DMS 273 (cell line): ENCODE results near the gene DNAH7.
"Not testable (repeated sequence)": the region's sequence is repeated elsewhere in the genome, so short reads cannot be mapped to it uniquely, and the experiment has no call there.

ENCODE experiments used
- DNase-seq: peaks from one replicate; lab custom pipeline; 2025; ENCODE audit not compliant: unreplicated experiment; lab: John Stamatoyannopoulos, UW

DNAH7 gene

DNA sequence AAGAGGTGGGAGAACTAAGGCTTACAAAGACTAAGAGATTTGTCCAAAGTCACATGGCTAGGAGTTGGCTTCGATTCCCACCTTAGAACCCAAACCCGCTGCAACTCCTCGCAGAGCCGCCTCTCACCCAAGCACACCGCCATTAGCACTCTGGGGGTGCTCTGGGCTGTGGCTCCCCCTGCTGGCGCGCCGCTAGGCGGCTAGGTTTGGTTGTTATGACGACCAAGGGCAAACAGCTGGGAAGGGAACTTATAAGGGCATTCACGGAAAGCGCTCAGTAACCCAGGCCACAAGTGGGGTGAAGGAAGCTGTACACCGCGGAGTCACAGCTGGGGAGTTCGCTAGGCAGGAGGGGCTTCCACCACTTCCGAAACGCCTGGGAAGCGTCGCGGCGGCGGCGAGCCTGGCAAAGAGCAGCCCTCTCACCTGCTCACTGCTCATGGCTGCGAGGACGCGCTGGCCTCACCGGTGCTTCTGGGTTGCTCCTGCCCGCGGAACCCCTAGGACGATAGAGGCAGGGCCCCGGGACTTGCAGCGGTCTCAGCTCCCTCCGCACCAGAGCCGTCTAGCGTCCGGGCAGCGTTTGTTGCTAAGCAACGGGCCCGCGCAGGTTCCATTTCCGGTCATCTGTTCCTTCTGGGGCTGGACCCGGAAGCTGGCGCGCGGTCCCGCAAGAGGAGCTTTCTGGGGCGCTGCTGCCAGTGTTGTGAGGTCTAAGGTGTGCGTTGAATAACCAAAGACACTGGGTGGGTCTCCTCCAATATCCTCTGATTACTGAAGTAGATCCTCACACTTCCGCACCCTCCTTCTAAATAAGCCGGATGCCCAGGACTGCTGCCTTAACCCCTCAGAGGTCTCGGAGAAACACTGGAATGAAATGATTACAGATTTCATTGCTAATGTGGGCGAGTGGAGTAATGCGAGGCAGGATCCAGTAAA, at the start of gene DNAH7:
Gene DNAH7 (minus strand): TSS at position 567 of the 939 bp plus-strand sequence. CDS start 126 bp downstream, at position 441.
- DNase-seq, result peak; percentile 93

DNA sequence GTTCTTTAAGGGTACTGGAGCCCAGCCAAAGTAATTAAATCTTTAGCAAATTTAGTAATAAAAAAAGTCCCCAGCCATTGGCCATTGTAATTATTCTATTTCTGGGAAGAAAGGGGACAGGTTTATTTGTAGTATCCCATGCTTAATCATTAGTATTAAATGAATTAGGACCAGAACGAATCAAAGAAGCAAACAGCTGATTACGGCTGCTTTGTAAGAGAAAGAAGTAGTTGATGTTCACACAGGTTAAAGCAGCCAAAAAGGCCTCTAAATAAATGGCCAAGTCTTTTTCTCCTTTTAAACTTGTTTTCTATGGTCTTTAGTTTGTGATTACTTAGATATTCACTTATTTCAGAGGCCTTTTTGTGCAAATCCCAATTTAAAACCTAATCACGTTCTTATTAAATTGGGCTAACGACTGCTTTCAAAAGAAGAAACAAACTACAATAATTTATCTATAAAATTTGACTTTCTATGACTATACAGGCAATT, 48.6 kb upstream of the DNAH7 start:
- no peak for DNase-seq

DNA sequence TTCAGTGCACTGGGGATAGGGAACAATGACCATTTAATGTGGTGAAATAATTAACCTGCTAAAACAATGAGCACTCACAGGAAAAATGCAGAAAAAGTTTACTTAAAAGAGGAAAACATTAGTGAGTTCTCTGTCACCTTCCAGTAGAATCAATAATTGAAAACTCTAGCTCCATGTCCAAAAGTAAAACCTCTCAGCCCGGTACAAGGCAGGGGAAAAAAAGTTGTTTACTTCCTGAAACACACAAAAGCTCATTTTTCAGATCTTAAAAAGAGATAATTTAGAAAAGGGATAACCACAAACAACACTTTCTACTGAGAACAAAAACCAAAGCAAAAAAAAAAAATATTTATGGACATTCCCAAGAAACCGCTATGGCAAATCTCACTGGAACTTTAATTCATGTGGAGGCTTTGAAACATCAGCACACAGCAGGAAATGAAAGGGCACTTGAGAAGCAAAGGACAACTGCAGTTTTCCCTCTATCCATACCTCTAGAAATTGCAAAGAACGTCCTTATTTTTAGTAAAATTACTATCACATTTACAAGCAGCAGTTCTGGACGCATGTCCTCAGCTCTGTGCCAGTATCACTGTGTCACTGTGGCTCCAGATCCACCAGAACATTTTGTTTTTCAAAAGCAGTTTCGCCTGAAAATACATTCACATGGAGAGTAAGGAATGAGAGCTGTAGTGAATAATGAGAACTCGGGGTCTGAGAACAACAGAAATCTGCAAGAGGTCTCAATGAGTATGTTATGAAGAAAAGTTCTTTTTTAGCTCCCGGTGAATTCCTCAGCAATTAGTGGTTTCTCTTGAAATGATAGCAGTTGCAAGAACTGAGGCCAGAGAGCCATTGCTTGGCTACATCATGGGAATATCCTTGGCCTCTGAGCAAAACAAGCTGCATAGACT, 44.7 kb upstream of the DNAH7 start:
- no peak for DNase-seq

DNA sequence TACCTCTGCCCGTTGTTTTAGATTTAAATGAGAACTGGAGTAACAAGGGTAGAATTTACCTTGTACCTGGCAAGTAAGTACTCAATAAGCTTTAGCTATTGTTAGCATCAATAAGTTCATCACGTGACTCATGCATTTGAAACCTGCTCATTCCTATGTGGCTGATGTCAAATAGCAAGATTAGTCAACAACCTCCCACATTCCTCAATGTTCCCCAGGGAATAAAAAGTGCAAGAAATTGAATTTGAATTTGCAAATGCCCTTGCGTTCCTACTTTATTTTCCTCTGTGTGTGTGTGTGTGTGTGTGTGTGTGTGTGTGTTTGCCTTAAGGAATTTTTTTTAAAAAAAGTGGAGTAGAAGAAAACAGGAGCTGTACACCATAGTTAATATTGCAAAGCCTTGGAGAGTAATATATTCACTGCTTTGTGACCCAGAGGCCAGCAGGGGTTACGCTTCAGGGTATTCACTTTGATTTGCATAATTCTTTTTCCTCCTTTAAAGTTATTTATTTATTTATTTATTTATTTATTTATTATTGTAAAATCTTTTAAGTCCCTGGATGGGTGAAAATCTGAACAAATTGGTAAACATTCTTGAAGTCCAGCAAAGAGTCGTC, 43.9 kb upstream of the DNAH7 start:
- no peak for DNase-seq

DNA sequence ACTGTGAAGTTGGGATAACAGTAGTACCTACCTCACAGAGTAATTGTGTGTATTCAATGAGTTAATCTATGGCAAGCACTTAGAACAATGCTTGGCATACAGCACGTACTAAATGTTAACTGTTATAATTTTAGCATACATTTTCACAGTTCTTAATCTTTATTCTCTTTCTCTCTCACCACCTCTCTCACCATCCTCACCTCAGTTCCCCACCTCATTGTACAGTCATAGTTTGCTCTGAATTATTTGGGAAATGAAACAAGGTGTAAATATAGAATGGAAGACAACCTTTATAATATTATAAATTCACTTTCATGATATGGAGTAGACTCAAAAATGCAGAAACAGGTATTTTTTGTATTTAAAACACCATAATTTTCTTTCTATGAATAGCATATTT, 40.0 kb upstream of the DNAH7 start:
- DNase-seq, result no peak

DNA sequence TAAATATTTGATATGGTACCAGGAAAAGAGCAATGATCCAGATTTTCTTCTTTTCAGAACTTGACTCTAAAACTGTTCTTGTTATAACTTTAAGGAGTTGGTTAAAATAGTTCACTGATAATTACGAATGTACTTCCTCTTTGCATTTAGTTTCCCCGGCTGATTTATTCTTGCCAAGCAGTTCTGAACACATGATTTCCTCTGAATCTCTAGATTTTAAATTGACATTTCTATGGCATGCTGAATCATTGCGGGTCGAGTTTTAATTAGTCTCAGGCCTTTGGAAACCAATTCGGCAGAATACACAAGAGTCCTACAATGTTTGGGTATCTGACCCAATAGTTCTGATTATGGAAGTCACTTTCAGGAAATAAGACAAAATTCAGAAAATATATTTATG, 37.3 kb upstream of the DNAH7 start:
- DNase-seq, result no peak

DNA sequence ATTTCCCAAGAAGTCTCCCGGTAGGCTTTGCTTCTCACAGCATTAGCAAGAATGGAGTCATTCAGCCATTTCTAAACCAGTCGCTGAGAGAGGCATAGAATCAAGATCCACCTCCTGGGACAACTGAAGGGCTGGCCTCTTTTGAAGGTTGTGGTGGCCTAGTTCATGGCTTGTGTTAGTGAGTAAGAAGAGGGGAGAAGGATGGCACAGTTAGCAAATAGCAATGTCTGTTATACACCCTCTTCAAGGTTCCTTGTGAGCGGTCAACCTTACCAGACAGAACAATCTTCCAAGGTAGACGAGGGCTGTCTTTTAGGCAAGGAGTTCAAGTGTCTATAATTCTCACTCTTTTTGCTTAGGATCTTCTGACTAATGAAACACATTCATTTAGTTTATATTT, 35.4 kb upstream of the DNAH7 start:
- no peak for DNase-seq

DNA sequence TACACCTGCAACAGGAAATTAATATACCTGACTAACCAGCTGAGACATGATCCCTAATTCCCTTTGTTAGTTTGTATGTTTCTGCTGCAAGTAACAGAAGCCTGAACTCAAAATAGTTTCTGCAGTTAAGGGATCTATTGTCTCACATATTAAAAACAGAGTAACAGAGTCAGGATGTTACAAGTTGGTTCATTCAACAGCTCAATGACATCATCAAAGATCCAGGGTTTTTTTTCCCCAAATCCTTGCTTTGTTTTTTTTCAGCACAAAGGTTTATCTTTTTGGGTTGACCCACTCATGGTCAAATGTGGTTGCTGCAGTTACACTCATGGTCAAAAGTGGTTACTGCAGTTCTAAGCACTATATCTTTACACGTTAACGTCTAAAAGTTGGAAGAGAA, 35.0 kb upstream of the DNAH7 start:
- DNase-seq, result no peak

DNA sequence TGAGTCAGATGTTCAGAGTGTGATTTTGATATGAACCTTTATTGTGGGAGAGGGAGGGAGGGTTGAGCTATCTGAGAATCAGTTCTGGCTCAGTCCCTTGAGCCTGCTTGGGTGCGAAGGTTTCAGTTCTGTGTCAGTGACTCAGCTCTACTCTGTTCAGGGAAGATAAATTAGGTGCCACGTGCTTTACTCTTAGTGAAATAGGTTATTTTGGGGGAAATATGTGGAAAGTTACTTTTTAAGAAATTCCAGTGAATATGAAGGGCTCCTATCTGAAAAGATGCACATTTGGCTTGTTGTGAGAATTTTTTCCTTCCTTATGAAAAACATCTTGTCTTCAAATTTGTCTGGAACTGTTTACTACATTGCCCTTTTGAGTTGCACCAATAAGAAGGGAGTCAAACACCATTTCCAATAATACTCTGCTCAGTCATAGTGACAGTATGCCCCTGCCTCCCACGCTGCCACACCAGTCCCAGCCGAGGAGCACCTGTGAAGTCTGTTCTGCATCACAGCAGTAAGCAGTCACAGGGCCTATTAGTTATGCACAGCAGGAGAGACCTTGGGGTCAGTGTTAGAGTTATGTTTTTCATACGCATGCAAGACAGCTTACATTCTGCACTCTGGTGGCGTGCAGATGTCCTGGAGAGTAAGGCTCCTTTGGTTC, 32.8 kb upstream of the DNAH7 start:
- DNase-seq, result no peak

DNA sequence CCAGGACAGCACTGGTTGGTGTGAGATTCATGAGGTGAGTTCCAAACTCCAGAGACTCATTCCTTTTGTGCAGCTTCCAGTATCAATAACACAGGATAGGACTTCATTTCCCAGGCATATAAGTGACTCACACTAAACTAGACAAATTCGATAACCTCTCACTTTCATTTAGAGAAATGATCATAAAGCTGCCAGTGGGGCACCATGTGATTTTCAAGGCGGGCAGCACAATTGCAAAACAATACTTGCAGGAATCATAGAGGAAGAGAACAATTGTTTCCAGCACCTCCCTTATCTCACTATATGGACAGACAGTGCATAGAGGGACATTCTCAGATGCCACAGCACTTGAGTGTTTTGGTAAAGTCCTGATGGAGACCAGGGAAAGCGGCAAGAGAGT, 31.3 kb upstream of the DNAH7 start:
- DNase-seq, result no peak

DNA sequence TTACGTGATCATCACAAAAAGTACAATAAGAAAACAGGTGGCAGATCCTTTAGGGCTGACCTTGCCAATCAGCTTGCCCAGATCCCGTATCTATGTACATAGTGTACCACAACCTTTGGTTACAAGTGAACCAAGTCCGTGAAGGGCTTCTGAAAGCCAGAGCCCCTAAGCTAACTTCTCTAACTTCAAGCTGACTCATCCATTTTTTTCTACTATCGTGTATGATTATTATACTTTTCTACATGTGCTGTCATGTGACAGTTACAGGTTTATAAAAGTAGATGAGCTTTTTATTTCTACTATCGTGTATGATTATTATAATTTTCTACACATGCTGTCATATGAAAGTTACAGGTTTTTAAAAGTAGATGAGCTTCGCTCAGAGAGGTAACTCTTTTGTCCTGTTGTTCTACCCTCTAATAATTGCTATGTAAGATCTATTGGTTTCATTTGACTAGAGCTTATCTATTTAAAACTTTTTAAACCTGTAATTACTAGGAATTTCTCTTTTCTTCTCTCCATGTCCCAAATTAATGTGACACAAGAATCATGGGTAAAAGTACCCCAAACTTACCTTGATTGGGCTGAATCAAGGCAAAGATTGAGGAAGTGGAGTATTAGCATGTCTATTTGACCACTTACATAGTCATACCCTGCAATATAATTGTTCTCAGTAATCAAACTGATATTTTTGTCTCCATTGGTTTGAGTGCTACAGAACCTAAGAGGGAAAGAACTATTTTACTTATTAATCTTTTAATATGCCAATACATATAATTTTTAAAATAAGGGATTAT, 29.4 kb upstream of the DNAH7 start:
- DNase-seq, result no peak

DNA sequence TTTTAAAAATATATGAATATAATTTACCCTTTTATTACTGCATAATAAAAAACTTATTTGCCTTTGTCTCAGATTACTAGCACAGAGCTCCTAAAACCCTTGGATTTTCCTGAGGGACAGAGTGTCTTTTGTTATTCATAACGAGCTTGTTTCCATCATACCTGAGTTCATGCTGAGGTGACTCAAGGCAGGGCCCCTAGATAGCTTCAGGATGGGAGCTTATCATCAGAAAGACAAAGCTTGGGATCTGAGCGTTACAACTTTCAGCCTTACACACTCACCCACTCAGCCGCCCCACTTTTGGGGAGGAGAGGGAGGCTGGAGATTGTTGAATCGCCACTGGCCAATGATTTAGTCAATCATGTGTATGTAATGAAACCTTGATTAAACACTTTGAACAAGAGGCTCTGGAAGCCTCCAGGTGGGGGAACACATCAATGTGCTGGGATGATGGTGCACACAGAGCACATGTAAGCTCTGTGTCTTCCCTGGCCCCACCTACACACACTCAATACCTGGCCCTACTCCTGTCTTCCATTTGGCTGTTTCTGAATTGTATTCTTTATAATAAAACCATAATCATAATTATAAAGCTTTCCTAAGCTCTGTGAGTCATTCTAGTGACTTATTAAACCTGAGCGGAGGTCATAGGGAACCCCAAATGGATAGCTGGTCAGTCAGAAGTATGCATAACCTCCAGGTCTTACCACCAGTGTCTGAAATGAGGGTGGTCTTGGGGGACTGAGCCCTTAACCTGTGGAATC, 28.5 kb upstream of the DNAH7 start:
- no peak for DNase-seq

DNA sequence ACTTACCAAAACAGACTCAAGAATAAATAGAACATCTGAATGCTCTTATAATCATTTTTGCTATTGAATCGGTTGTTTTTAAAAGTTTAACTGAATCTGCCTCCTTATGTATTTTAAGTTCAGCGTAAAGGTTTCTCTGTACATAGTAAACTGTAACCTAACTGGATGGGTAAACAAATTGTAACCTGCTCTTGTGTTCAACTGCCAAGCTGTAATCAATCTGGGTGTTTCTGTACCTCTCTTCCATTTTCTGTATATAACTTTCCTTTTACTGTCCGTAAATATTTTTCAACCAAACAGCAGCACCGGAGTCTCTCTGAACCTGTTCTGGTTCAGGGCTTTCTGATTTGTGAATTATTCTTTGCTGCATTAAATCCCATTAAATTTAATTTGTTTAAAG, 27.6 kb upstream of the DNAH7 start:
- no peak for DNase-seq

DNA sequence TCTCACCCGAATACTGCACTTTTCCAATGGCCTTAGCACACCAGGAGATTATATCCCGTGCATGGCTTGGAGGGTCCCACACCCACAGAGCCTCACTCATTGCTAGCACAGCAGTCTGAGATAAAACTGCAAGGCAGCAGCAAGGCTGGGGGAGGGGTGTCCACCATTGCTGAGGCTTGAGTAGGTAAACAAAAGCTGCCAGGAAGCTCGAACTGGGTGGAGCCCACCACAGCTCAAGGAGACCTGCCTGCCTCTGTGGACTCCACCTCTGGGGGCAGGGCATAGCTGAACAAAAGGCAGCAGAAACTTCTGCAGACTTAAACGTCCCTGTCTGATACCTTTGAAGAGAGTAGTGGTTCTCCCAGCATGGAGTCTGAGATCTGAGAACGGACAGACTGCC, 20.8 kb upstream of the DNAH7 start:
- DNase-seq, result not testable (repeated sequence)

DNA sequence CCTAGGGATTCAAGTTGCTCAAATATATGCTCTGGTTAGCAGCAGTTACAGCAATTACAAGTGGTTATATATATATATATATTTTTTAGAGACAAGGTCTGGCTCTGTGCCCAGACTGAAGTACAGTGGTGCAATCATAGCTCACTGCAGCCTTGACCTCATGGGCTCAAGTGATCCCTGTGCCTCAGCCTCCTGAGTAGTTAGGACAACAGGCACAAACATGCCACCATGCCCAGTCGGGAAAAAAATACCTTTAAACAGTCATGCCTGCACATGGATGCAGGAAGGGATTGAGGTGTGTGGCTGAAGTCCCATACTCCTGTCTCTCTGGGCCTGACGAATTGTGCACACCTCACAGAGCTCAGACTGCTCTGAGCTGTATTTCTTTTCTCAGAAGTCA, 19.6 kb upstream of the DNAH7 start:
- DNase-seq, result peak; percentile 10

DNA sequence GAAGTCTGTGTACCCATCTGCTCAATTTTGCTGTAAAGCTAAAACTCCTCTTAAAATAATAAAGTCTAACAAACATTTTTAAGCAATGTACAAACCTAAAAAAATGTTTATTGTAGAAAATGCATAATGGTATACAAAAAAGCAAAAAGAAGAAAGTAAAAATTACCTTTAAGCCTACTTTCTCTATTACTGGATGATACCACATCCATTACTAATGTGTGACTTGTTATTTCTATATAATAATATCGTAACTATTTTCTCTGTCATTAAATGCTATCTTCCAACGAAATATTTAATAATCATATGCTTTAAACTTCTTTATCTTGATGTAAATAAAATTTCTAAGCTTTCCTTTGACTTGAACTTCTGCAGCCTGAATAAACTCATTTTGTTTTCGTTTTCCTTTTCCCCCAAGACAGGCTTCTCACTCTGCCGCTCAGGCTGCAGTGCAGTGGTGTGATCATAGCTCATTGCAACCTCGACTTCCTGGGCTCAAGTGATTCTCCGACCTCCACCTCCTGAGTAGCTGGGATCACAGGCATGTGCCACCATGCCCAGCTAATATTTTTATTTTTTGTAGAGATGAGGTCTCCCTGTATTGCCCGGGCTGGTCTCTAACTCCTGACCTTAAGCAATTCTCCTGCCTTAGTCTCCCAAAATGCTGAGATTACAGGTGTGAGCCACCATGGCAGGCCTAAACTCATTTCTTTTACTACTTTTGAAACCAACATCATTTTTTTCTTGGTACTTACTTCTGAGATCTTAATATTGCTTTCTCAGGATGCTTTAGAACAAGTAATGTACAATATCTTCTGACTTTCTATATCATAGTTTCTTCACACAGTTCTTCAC, 18.1 kb upstream of the DNAH7 start:
- no peak for DNase-seq

DNA sequence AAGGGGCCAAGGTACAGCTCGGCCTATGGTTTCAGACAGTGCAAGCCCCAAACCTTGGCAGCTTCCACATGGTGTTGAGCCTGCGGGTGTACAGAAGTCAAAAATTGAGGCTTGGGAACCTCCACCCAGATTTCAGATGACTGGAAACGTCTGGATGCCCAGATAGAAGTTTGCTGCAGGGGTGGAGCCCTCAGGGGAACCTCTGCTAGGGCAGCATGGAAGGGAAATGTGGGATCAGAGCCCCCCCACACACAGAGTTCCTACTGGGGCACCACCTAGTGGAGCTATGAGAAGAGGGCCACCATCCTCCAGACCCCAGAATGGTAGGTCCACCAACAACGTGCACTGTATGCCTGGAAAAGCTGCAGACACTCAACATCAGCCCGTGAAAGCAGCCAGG, 15.0 kb upstream of the DNAH7 start:
- no peak for DNase-seq

DNA sequence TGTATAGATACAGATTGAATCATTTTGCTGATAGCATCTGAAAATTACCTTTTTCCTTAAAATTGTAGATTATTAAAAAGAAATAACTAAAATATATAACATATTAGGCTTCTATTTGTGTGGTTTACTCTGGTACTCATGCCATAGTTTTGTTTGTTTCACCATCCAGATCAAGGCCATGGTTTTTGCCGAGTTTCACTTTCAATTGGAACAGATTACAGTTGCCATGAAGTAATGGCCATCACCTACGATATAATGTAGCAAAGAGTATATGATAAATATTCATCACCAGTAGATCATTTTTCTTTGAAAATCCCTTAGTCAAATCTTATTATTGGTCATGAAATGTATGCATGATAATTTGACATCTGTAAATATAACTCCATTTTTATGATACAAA, 11.9 kb upstream of the DNAH7 start:
- DNase-seq, result no peak
